IgD-negative memory B cell (primary cell): ENCODE results near the gene PROK1. TPM values are rescaled to one million over a fixed set of nuclear protein-coding genes. Genes with fewer than 3 reads are reported as not detected.
"Not testable (repeated sequence)": the region's sequence is repeated elsewhere in the genome, so short reads cannot be mapped to it uniquely, and the experiment has no call there.

Experiments used
- H3K27ac Mint-ChIP-seq, 3 donors: one replicate each; pipeline ENCODE4 v1.8.0; 2020 to 2022; ENCODE audit warnings: mild to moderate bottlenecking in 3 of 3, mixed read lengths in 3 of 3, moderate library complexity in 1 of 3
- H3K27me3 Mint-ChIP-seq: one replicate; pipeline ENCODE4 v1.8.0; 2021; ENCODE audit warnings: mixed read lengths
- H3K36me3 Mint-ChIP-seq: one replicate; pipeline ENCODE4 v1.8.0; 2020; ENCODE audit warnings: mild to moderate bottlenecking, mixed read lengths
- H3K4me1 Mint-ChIP-seq, 3 donors: one replicate each; pipeline ENCODE4 v1.8.0; 2020 to 2022; ENCODE audit warnings: mixed read lengths in 3 of 3, mild to moderate bottlenecking in 1 of 3
- H3K4me3 Mint-ChIP-seq, 4 donors: one replicate each; pipeline ENCODE4 v1.8.0; 2020 to 2022; ENCODE audit warnings: mild to moderate bottlenecking in 4 of 4, mixed read lengths in 4 of 4, moderate library complexity in 3 of 4
- H3K9me3 Mint-ChIP-seq, 3 donors: one replicate each; pipeline ENCODE4 v1.8.0; 2020 to 2021; ENCODE audit warnings: mixed read lengths in 3 of 3, mild to moderate bottlenecking in 1 of 3
- polyA plus RNA-seq: library from polyadenylated mRNA; unstranded; fragments of 300-500 nt; fragmentation: Illumina TruSeq; gene quantifications from one replicate; pipeline ENCODE4 v1.2.3, GENCODE V29; 2021

PROK1 gene
- polyA plus RNA-seq, 1 donor from 2014 or later, result not detected

GRCh38 chr1:110424699-110425611 is 26.0 kb upstream of the PROK1 start:
- Mint-ChIP-seq H3K27me3 (peaks cover 5% of the 10 kb centered on the region), H3K9me3 (peaks cover 0 to 4% (median 3%) of the 10 kb centered on the region in 3 donors), H3K4me3 (no peak overlapping the region), H3K36me3 (no peaks in the 10 kb centered on the region), H3K4me1 (no peaks in the 10 kb centered on the region), H3K27ac (no peak overlapping the region)

DNA sequence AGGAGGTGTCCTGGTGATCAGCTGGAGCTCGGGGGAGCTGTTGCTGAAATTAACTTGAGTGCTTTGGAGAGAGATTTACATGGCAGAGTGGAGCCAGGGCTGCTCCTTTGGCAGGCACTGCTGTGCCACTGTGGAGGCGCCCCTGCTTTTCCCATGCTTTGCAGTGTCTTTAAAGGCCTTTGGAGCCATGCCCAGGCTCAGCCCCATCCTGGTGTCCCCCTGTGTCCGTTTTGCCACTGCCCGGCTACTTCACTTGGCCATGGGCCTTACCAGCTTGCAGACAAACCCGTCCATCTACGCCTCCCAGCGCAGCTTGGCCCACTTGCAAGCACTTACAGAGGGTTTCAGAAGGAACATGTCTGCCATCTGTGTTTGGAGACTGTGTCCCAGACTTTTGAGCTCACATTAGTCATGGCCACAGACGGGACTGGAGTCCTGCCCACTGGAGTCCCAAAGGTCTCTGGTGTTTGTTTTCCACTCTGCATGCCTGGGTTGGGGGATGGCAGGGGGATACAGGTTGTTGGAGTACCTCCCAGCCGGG is 25.3 kb upstream of the PROK1 start:
- H3K27ac Mint-ChIP-seq, result no peak overlapping the region

GRCh38 chr1:110426854-110427253 is 24.1 kb upstream of the PROK1 start:
- Mint-ChIP-seq H3K36me3 (no peaks in the 10 kb centered on the region), H3K27ac (no peak overlapping the region), H3K9me3 (no peaks in the 10 kb centered on the region), H3K27me3 (peaks cover 5% of the 10 kb centered on the region), H3K4me3 (no peak overlapping the region), H3K4me1 (peaks cover 0 to 2% (median 0%) of the 10 kb centered on the region in 3 donors)

More for the DNA sequence above, 25.3 kb upstream of the PROK1 start:
- peaks cover 5% of the 10 kb centered on the region for H3K27me3 Mint-ChIP-seq
- H3K4me3 Mint-ChIP-seq, result no peak overlapping the region
- H3K36me3 Mint-ChIP-seq, result no peaks in the 10 kb centered on the region
- peaks cover 0 to under 1% (median 0%) of the 10 kb centered on the region in 3 donors for H3K4me1 Mint-ChIP-seq
- H3K9me3 Mint-ChIP-seq, result peaks cover 0 to 4% (median 3%) of the 10 kb centered on the region in 3 donors

DNA sequence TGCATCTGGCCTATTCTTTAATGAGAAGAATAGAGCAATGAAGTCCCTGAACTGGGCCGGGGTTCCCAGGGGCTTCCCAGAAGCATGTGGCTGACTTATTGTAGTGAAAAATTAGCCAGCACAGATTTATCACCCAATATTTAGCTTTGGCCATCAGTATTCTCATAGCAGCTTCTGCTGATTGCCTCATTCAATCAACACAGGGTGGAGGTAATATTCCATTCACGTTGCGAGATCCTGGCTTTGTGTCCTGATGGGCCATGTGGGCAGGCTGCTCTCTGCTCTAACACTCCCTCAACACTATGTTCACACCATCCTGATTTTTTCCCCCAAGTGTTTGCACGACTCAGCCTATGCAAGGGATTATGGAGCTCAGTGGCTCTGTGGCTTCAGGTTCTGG is 22.0 kb upstream of the PROK1 start:
- Mint-ChIP-seq H3K9me3 (no peaks in the 10 kb centered on the region), H3K36me3 (peaks cover 2% of the 10 kb centered on the region), H3K27me3 (peaks cover 1% of the 10 kb centered on the region), H3K4me3 (no peak overlapping the region), H3K27ac (no peak overlapping the region), H3K4me1 (peaks cover 0 to 2% (median 0%) of the 10 kb centered on the region in 3 donors)

GRCh38 chr1:110430366-110430765 is 20.6 kb upstream of the PROK1 start:
- Mint-ChIP-seq H3K27ac (no peak overlapping the region), H3K36me3 (peaks cover 2% of the 10 kb centered on the region), H3K27me3 (peaks cover 6% of the 10 kb centered on the region), H3K9me3 (no peaks in the 10 kb centered on the region), H3K4me3 (no peak overlapping the region), H3K4me1 (peaks cover 0 to 2% (median 0%) of the 10 kb centered on the region in 3 donors)

GRCh38 chr1:110430901-110431300 is 20.0 kb upstream of the PROK1 start:
- H3K9me3 Mint-ChIP-seq, result no peaks in the 10 kb centered on the region
- H3K4me1 Mint-ChIP-seq, result peaks cover 0 to 2% (median 0%) of the 10 kb centered on the region in 3 donors
- H3K27ac Mint-ChIP-seq, result no peak overlapping the region
- peaks cover 2% of the 10 kb centered on the region for H3K36me3 Mint-ChIP-seq
- H3K27me3 Mint-ChIP-seq, result peaks cover 6% of the 10 kb centered on the region
- H3K4me3 Mint-ChIP-seq, result no peak overlapping the region

GRCh38 chr1:110433213-110433612 is 17.7 kb upstream of the PROK1 start:
- H3K4me1 Mint-ChIP-seq, result peaks cover 0 to 2% (median 0%) of the 10 kb centered on the region in 3 donors
- H3K36me3 Mint-ChIP-seq, result peaks cover 2% of the 10 kb centered on the region
- no peaks in the 10 kb centered on the region for H3K9me3 Mint-ChIP-seq
- no peak overlapping the region for H3K27ac Mint-ChIP-seq
- peaks cover 9% of the 10 kb centered on the region for H3K27me3 Mint-ChIP-seq
- H3K4me3 Mint-ChIP-seq, result no peak overlapping the region

- Mint-ChIP-seq H3K27ac (no peak overlapping the region), H3K27me3 (peaks cover 9% of the 10 kb centered on the region), H3K4me3 (no peak overlapping the region), H3K9me3 (no peaks in the 10 kb centered on the region), H3K36me3 (peaks cover 2% of the 10 kb centered on the region), H3K4me1 (peaks cover 0 to 2% (median 0%) of the 10 kb centered on the region in 3 donors)
Observed at GRCh38 chr1:110433803-110434202, 17.1 kb upstream of the PROK1 start.

GRCh38 chr1:110434946-110435345 is 16.0 kb upstream of the PROK1 start:
- H3K9me3 Mint-ChIP-seq, result no peaks in the 10 kb centered on the region
- H3K4me3 Mint-ChIP-seq, result no peak overlapping the region
- peaks cover 9% of the 10 kb centered on the region for H3K27me3 Mint-ChIP-seq
- H3K27ac Mint-ChIP-seq, result no peak overlapping the region
- peaks cover 0 to 2% (median 0%) of the 10 kb centered on the region in 3 donors for H3K4me1 Mint-ChIP-seq
- H3K36me3 Mint-ChIP-seq, result peaks cover 2% of the 10 kb centered on the region

- H3K27me3 Mint-ChIP-seq, result peaks cover 9% of the 10 kb centered on the region
- no peaks in the 10 kb centered on the region for H3K9me3 Mint-ChIP-seq
- H3K4me1 Mint-ChIP-seq, result no peaks in the 10 kb centered on the region
- H3K4me3 Mint-ChIP-seq, result no peak overlapping the region
- H3K36me3 Mint-ChIP-seq, result peaks cover 2% of the 10 kb centered on the region
- no peak overlapping the region for H3K27ac Mint-ChIP-seq
Observed at GRCh38 chr1:110436635-110437034, 14.3 kb upstream of the PROK1 start.

DNA sequence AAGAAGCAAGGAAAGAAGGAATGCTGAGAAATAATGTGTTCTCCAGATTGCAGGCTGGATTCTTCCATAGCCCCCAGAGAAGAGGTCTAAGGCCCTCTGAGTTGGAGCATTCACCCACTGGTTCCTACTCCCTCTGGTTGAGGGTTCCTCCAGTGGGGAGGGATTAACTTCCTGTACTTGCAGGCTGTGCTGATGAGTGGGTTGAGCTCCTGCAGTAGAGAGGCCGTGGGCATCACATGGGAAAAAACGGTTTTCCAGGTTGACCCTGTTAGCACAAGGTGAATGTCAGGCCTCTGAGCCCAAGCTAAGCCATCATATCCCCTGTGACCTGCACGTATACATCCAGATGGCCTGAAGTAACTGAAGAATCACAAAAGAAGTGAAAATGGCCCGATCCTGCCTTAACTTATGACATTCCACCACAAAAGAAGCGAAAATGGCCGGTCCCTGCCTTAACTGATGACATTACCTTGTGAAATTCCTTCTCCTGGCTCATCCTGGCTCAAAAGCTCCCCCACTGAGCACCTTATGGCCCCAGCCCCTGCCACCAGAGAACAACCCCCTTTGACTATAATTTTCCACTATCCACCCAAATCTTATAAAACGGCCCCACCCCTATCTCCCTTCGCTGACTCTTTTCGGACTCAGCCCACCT is 13.2 kb upstream of the PROK1 start:
- H3K9me3 Mint-ChIP-seq, H3K36me3 Mint-ChIP-seq, H3K4me1 Mint-ChIP-seq, H3K4me3 Mint-ChIP-seq, H3K27ac Mint-ChIP-seq: not testable (repeated sequence)
- peaks cover 10% of the 10 kb centered on the region for H3K27me3 Mint-ChIP-seq

DNA sequence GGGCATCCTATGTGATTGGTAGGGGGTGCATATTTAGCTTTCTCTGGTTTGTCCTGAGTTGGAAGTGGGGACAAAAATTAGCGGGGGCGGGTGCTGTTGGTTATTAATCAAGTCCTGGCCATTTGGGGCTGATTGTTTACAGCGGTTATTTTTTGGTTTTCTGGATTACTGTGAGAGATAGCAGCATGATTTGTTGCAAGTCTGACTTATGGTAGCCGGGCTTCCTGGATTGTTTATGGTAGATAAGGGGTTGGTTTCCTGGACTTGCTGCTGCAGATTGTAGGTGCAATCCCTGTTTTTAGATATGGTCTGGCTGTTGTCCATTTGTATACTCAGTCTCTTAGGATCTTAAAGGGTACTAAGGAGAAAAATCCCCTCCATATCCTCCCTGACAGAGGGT is 12.1 kb upstream of the PROK1 start:
- Mint-ChIP-seq H3K36me3 (no peaks in the 10 kb centered on the region), H3K27ac (no peak overlapping the region), H3K27me3 (peaks cover 11% of the 10 kb centered on the region), H3K9me3 (no peaks in the 10 kb centered on the region), H3K4me1 (no peaks in the 10 kb centered on the region), H3K4me3 (no peak overlapping the region)

- H3K36me3 Mint-ChIP-seq, H3K4me3 Mint-ChIP-seq, H3K9me3 Mint-ChIP-seq, H3K27ac Mint-ChIP-seq, H3K4me1 Mint-ChIP-seq: not testable (repeated sequence)
- peaks cover 11% of the 10 kb centered on the region for H3K27me3 Mint-ChIP-seq
Observed at GRCh38 chr1:110439873-110440272, 11.1 kb upstream of the PROK1 start.

DNA sequence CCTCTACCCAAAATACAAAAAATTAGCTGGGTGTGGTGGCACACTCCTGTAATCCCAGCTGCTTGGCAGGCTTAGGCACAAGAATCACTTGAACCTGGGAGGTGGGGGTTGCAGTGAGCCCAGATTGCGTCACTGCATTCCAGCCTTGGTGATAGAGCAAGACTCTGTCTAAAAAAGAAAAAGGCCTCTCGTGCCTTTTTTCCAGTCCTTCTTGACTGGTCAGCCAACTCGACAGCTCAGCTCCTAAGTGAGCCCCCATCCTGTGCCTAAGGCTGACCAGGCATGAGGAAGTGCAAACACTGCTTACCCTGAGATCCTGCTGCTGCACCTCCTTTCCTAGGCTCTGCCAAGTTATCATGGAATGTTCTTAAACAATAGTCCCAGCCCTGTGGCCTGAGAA is 10.1 kb upstream of the PROK1 start:
- Mint-ChIP-seq H3K4me1 (no peaks in the 10 kb centered on the region), H3K9me3 (no peaks in the 10 kb centered on the region), H3K4me3 (no peak overlapping the region), H3K27me3 (peaks cover 7% of the 10 kb centered on the region), H3K27ac (no peak overlapping the region), H3K36me3 (no peaks in the 10 kb centered on the region)

GRCh38 chr1:110441888-110442287 is 9.1 kb upstream of the PROK1 start:
- peaks cover 4% of the 10 kb centered on the region for H3K27me3 Mint-ChIP-seq
- H3K27ac Mint-ChIP-seq, result no peak overlapping the region
- no peak overlapping the region for H3K4me3 Mint-ChIP-seq
- H3K9me3 Mint-ChIP-seq, result no peaks in the 10 kb centered on the region
- no peaks in the 10 kb centered on the region for H3K36me3 Mint-ChIP-seq
- H3K4me1 Mint-ChIP-seq, result no peaks in the 10 kb centered on the region
